Right ventricle myocardium superior (tissue), 1 donor: ENCODE data around the gene SEZ6L. TPM values are rescaled to one million over a fixed set of nuclear protein-coding genes. Genes with fewer than 3 reads are reported as not detected.

Source experiments
- ATAC-seq: fragments of 200-7000 bp; cut with Tn5 transposase; one replicate; pipeline ENCODE4 v1.9.1; 2020; ENCODE audit warnings: mild to moderate bottlenecking; ENCODE audit not compliant: poor library complexity
- DNase-seq: peaks from one replicate; pipeline ENCODE4 v3.0.0-alpha.2; 2020
- intact Hi-C: fragments of 100-400 bp; cut with DNase I; formaldehyde crosslinking; loops from one replicate; pipeline ENCODE4 v1.11.2; 2022
- total RNA-seq: library from RNA; stranded (reverse); fragmentation: NEBNext Ultra II Directional; extraction: Animal tissue kit (Norgen Biotek cat#: 25700); gene quantifications from one replicate; pipeline ENCODE4 v1.2.1, GENCODE V29; 2021
- donor health status: DM: no; HTN: yes; CAD: no; lungs with severe emphysema.

The SEZ6L gene
- total RNA-seq, 1 donor from 2014 or later, result 0.11 TPM

DNA sequence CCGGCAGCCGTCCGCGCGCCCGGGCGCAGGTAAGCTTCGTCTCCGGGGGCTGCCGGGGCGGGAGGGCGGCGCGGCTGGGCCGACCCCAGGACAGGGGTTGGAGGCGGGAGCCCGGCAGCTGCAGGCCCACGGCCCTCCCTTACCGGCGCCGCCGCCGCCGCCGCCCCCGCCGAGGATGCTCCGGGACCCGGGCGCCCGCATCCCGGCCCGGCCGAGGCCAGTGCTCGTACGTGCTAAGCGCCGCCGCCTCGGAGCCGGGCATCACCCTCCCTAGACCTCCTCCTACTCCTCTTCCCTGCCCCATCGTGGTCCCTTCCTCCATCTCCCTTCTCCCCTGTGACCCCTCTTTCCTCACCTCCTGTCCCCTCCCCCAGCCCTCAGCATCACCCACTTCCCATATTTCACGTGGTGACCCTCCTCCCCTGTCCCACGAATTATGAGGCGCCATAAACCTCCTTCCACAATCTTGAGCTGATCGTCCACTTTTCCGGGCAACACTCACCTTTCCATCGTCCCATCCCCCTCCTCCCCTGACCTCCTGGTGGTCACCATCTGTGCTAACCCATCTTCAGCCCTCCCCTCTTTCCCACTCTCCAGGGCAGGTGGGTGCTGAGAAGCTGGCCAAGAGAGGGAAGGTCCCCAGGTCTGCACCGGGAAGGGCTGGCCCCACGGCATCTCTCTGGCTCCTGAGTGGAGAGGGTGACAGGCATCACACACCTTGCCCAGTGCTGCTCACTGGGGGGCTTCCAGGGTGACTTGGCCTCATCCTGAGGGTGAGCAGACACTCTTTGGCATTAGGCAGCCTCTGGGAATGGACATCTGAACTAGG is 260.4 kb downstream of the SEZ6L start:
- intact Hi-C loops, result no loop called here
- ATAC-seq, result no peak
- DNase-seq, result no peak

DNA sequence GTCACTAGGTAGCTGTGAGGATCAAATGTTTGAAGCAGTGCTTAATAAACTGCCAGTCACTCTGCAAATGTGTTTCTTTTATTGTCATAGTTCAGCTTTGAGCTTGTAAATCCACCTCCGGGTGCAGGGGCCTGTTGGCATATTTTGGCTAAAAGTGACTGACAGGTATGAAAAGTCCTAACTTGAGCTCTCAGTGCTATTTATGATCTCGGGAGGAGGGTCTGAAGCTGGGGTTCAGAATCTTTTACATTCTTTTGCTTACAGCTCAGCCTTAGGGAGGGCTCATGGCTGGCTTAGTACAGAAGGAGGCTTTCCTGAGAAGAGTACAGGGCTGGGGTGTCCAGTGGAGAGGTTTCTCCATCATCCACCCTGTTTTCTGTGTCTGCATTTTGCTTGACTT is 261.3 kb downstream of the SEZ6L start:
- ATAC-seq, result no peak
- intact Hi-C loops, result no loop called here
- no peak for DNase-seq

DNA sequence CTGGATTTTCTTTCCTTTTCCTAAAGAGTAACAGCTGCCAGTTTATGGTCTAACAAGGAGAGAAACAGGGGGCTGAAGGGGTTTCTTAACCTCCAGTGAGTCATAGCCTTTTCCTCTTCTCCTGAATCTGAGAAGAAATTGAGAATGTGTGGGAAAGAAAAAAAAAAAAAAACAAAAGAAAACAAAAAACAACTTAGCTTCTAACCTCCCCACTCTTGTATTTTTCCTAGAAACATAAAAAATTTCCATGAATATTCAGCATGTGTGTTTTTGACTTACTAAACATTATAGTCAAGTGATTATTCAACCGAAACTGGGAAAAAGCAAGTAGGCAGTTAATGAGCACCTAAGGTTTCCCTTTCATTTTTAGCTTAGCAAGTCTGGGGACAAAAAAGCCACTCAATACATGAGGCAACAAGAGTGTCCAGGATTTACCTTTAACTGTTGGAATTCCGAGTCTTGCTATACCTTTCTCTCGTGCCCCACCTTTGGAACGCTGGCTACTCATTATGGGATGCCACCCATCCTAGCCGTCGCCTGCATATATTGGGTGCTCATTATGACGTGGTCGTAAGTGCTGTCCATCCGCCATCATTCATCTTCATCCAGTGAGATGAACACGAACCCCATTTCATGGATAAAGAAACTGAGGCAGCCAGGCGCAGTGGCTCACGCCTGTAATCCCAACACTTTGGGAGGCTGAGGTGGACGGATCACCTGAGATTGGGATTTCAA is 262.2 kb downstream of the SEZ6L start:
- intact Hi-C loops, result no loop called here
- DNase-seq, result no peak
- no peak for ATAC-seq

DNA sequence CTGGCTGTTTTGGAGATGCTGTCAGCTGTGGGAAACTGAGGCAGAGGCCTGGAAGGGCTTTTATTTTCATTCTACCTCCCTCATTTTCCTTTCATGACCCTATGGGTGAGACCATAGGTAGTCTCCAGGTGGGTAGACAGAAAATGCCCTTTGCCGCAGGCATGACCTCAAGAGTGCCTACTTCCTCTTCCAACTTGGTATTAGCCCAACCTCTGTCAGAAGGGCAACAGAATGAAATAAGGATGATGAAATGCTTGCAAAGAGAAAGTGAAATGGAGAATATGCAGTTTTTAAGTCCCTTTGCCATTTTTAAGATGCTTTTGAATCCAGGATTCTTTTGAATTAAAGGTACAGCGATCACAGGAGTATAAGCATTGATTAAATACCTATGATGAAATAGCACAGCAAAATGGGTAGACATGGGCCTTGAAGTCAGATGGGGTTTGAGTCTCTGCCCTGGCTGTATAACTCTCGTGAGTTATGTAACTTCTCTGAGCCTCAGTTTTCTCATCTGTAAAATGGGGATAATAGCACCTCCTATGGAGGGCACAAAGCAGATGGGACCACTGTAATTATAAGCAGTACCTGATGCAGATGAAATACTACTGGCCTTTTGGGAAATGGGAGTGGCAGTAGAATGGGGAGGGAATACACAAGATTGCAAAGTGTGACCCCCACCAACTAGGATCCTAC is 263.5 kb downstream of the SEZ6L start:
- intact Hi-C loops, result no loop called here
- ATAC-seq, result no peak

More for the DNA sequence above, 263.5 kb downstream of the SEZ6L start:
- no peak for DNase-seq
